KMS-11 (cell line): ENCODE results near the gene KCNJ4.

Experiments used
- H2AFZ ChIP-seq: fragments of 200-600 bp; sonication (generic); 2 replicates; pipeline ENCODE4 v1.6.1; 2016; ENCODE audit warnings: antibody characterized with exemption, mixed run types, low read depth
- H3K27ac ChIP-seq: fragments of 200-600 bp; sonication (generic); 2 replicates; pipeline ENCODE4 v1.6.1; 2016; ENCODE audit warnings: mild to moderate bottlenecking, mixed run types
- H3K27me3 ChIP-seq: fragments of 200-600 bp; sonication (generic); 2 replicates; pipeline ENCODE4 v1.6.1; 2017; ENCODE audit warnings: mild to moderate bottlenecking, low read depth, mixed run types, moderate library complexity; ENCODE audit not compliant: insufficient read depth
- H3K36me3 ChIP-seq: fragments of 200-600 bp; sonication (generic); 2 replicates; pipeline ENCODE4 v1.6.1; 2017; ENCODE audit warnings: mild to moderate bottlenecking, mixed run types; ENCODE audit not compliant: insufficient read depth
- H3K4me1 ChIP-seq: fragments of 200-600 bp; sonication (generic); 2 replicates; pipeline ENCODE4 v1.6.1; 2016; ENCODE audit warnings: mild to moderate bottlenecking, low read depth, mixed run types; ENCODE audit not compliant: poor library complexity, severe bottlenecking
- H3K4me2 ChIP-seq: fragments of 200-600 bp; sonication (generic); 2 replicates; pipeline ENCODE4 v1.7.0; 2016; ENCODE audit warnings: mild to moderate bottlenecking, mixed run types
- H3K4me3 ChIP-seq: fragments of 200-600 bp; sonication (generic); IDR thresholded peaks from 2 replicates; pipeline ENCODE4 v1.6.1; 2017; ENCODE audit warnings: low read depth, low read length, mixed read lengths; ENCODE audit not compliant: insufficient read depth
- H3K79me2 ChIP-seq: fragments of 200-600 bp; sonication (generic); 2 replicates; pipeline ENCODE4 v1.6.1; 2016; ENCODE audit warnings: low read depth, mixed run types; ENCODE audit not compliant: insufficient read depth
- H3K9ac ChIP-seq: fragments of 200-600 bp; sonication (generic); 2 replicates; pipeline ENCODE4 v1.6.1; 2016; ENCODE audit warnings: mild to moderate bottlenecking, mixed run types
- H4K20me1 ChIP-seq: fragments of 200-600 bp; sonication (generic); 2 replicates; pipeline ENCODE4 v1.6.1; 2016; ENCODE audit warnings: mild to moderate bottlenecking, mixed run types; ENCODE audit not compliant: insufficient read depth
- TF ChIP-seq, protein P1 (sequence below): fragments of 200-600 bp; sonication (generic); conservative IDR thresholded peaks from 2 replicates; pipeline ENCODE4 v1.6.1; 2017; ENCODE audit warnings: low read depth, mild to moderate bottlenecking, antibody characterized with exemption, low read length, moderate library complexity, mixed read lengths

The KCNJ4 gene

DNA sequence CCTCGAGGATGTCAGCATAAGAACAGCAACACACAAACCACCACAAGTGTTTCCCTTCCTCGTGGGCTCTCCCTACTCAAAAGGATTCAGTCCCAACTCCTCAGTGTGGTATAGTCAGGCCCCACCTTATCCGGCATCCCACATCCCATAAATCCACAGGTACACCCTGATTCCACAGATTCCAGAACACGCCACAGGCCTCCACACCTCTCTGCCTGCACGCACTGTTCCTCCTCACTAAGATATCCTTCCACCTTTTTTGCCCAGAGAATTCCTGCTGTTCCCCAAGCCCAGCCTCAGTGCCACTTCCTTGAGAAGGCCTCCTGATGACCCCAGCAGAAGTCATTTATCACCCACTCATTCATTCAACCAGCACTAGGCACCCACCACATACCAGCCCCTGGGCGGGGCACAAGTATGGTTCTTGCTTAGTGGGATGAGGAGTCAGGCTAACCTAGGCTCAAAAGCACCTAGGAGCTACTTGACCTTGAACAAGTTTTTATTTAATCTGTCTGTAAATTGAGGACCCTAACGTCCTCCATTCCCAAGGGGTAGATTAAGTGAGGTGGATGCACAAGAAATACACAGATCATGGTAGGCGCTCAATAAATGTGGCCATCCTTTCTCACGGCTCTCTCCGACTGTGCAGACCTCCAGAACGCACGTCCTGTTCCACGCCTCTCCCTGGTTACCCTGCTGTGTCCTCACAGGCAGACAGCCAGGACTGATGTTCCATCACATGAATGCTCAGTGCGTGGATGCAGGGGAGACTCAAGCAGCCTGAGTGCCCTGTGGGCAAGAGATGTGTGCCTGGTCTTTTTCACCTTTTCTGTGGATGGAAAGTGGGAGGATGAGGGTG is 2.1 kb upstream of the KCNJ4 start:
- H3K4me2 ChIP-seq: no peak overlapping the region
- TF ChIP-seq, protein P1, sequence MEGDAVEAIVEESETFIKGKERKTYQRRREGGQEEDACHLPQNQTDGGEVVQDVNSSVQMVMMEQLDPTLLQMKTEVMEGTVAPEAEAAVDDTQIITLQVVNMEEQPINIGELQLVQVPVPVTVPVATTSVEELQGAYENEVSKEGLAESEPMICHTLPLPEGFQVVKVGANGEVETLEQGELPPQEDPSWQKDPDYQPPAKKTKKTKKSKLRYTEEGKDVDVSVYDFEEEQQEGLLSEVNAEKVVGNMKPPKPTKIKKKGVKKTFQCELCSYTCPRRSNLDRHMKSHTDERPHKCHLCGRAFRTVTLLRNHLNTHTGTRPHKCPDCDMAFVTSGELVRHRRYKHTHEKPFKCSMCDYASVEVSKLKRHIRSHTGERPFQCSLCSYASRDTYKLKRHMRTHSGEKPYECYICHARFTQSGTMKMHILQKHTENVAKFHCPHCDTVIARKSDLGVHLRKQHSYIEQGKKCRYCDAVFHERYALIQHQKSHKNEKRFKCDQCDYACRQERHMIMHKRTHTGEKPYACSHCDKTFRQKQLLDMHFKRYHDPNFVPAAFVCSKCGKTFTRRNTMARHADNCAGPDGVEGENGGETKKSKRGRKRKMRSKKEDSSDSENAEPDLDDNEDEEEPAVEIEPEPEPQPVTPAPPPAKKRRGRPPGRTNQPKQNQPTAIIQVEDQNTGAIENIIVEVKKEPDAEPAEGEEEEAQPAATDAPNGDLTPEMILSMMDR: no peak
- no peaks in the 10 kb centered on the region for H3K79me2 ChIP-seq
- H3K4me3 ChIP-seq: no peak overlapping the region
- no peak overlapping the region for H2AFZ ChIP-seq
- no peaks in the 10 kb centered on the region for H3K36me3 ChIP-seq
- H3K4me1 ChIP-seq: peaks cover 32% of the 10 kb centered on the region
- peaks cover 19% of the 10 kb centered on the region; the same call in 1 of the 2 replicates for H3K27me3 ChIP-seq
- H4K20me1 ChIP-seq: no peaks in the 10 kb centered on the region
- H3K27ac ChIP-seq: no peak overlapping the region
- no peak overlapping the region for H3K9ac ChIP-seq

DNA sequence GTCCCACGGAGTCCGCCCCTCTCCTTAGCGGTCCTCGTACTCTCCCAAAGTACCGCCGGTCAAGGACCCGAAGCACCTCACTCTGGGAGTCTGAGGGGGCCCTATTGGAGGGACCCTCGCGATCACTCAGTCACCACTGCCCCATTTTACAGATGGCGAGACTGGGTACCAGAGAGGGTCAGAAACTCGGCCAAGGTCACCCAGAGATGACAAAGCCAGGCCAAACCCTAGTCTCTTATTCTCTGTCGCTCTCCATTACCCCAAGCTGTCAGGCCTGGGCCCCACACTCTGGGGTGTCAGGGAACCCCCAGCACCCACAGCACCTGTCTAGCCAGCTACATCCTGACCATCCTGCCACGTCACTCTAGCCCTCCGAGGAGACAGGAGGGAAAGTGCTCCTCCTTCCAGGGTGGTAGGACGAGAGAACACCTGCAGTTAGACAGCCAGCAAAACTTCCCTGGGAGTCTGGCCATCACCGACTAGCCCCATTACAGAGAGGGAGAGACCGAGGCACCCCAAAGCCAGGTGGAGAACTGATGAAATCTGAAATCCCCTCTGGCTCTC is 1.4 kb upstream of the KCNJ4 start:
- Histone ChIP-seq H3K4me3 (no peak overlapping the region), H3K79me2 (no peaks in the 10 kb centered on the region), H4K20me1 (no peaks in the 10 kb centered on the region), H3K4me1 (peaks cover 26% of the 10 kb centered on the region), H3K27me3 (peaks cover 24% of the 10 kb centered on the region; the same call in 1 of the 2 replicates), H3K4me2 (peak overlapping the region; percentile 17; the same call in 1 of the 2 replicates), H3K27ac (no peak overlapping the region), H3K9ac (no peak overlapping the region), H2AFZ (0 out of 2 replicates have a peak overlapping the region, but pooled peaks have one; percentile 79), H3K36me3 (no peaks in the 10 kb centered on the region)
- TF ChIP-seq, protein P1: no peak

DNA sequence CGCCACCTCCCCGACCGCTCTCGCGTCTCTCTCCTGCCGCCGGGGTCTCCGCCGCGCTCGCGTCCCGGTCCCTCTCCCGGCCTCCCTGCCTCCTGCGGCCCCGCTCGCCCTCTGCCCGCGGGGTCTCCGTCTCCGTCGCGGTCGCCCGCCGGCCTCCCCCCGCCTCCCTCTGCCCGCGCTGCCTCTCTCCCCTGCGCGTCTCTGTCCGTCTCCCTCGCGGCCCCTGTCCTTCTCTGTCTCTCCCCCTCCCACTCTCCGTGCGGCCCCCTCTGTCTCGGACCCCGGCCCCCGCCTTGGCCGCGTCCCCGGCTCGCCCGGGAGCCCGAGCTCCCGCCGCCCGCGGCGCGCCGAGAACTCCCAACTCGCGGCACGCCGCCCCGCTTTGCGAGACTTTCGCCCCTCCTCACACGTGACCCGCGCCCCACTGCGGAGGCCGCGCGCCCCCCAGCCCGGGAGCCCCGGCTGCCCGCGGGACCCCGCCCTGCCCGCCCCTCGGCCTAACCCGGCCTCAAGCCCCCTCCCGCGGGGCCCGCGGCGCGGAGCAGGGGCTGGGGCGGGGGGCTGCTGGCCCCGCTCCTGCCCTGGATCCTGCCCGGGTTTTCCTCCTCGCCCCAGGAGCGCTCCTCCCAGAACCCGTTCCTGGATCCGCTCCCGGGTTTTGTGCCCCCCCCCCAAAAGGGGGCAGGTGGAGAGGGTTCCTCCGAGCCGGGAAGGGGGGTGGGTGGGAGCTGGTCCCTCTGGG is 702 bp upstream of the KCNJ4 start:
- Histone ChIP-seq H4K20me1 (no peaks in the 10 kb centered on the region), H3K36me3 (no peaks in the 10 kb centered on the region), H3K27me3 (peaks cover 30% of the 10 kb centered on the region; the same call in 1 of the 2 replicates)

More for the DNA sequence above, 702 bp upstream of the KCNJ4 start:
- H3K79me2 ChIP-seq: no peaks in the 10 kb centered on the region
- H3K27ac ChIP-seq: no peak overlapping the region
- peak overlapping the region; percentile 21 for H3K4me2 ChIP-seq
- peak overlapping the region; percentile 25; the same call in 1 of the 2 replicates for H3K9ac ChIP-seq
- TF ChIP-seq, protein P1: no peak
- H3K4me3 ChIP-seq: no peak overlapping the region
- peaks cover 19% of the 10 kb centered on the region for H3K4me1 ChIP-seq
- peak overlapping the region; percentile 79 for H2AFZ ChIP-seq
